Measurements from ENCODE around the gene ATF7.

- TF ChIP-seq CTCF (conservative IDR thresholded peaks at IDR 0.05 in 1 of 2, IDR thresholded peaks at IDR 0.05 in 1 of 2; ENCODE audit: extremely low read depth in 1 of 2, insufficient read depth in 1 of 2, low read depth in 1 of 2, low read length in 2 of 2) (no peak), EZH2 (IDR thresholded peaks at IDR 0.05; ENCODE audit: borderline replicate concordance, low read length) (no peak)
Observed at GRCh38 chr12:53623548-53624385, 2.4 kb downstream of the ATF7 start.
